ENCODE measurements around the gene TSPAN1.

Gene TSPAN1

DNA sequence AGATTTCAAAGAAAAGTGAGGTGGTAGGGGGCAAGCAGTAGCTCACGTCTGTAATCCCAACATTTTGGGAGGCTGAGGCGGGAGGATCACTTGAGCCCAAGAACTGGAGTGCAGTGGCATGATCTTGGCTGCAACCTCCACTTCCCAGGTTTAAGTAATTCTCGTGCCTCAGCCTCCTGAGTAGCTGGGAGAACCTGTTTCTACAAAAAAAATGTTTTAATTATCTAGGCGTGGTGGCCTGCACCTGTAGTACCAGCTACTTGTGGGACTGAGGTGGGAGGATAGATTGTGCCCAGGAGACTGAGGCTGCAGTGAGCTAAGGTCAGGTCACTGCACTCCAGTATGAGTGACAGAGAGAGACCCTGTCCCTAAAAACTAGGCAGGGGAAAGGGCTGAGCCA lies 2.6 kb upstream of the TSPAN1 start:
- Histone ChIP-seq H3K4me3 (ENCODE audit: low read depth, low read length) (no peak overlapping the region), H3K9me3 (ENCODE audit: severe bottlenecking) (no peaks in the 10 kb centered on the region), H3K27me3 (ENCODE audit: insufficient read depth, low read depth, severe bottlenecking) (no peaks in the 10 kb centered on the region), H3K27ac (no peak overlapping the region), H3K36me3 (no peaks in the 10 kb centered on the region)
- no peak for DNase-seq
- TF ChIP-seq CTCF (IDR thresholded peaks at IDR 0.05; ENCODE audit: low read depth, low read length), result no peak

DNA sequence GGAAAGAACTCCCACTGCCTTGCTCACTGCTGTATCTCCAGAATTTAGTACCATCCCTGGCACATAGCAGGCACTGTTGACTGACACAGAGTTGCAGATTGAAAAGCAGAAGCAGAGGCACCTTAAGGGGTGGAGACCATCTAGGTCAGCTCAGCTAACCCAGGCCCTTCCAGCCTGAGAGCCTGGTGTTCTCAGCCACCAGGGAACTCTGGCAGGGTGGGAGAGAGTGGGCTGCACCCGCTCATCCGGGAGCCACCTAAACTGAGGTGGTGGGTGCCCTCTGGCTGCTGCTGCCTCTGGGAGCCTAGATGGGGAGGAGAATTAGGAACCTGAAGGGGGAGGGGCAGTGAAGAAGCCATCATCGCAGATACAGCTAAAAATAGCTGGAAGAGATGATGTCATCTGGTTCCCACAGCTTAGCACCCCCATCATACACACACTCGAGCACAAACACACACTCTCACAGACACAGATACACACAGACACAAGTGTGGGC lies 1.5 kb upstream of the TSPAN1 start:
- 0 out of 2 replicates have a peak, but pooled peaks have one; percentile 20 for TF ChIP-seq CTCF (IDR thresholded peaks at IDR 0.05; ENCODE audit: low read depth, low read length)
- H3K27me3 ChIP-seq (ENCODE audit: insufficient read depth, low read depth, severe bottlenecking), result no peaks in the 10 kb centered on the region
- H3K36me3 ChIP-seq, result no peaks in the 10 kb centered on the region
- no peak overlapping the region for H3K4me3 ChIP-seq (ENCODE audit: low read depth, low read length)
- no peaks in the 10 kb centered on the region for H3K9me3 ChIP-seq (ENCODE audit: severe bottlenecking)
- DNase-seq, result peak; percentile 50
- no peak overlapping the region for H3K27ac ChIP-seq

- Histone ChIP-seq H3K4me3 (ENCODE audit: low read depth, low read length) (no peak overlapping the region), H3K36me3 (no peaks in the 10 kb centered on the region), H3K9me3 (ENCODE audit: severe bottlenecking) (no peaks in the 10 kb centered on the region), H3K27me3 (ENCODE audit: insufficient read depth, low read depth, severe bottlenecking) (no peaks in the 10 kb centered on the region), H3K27ac (no peak overlapping the region)
- TF ChIP-seq CTCF (IDR thresholded peaks at IDR 0.05; ENCODE audit: low read depth, low read length), result no peak
- no peak for DNase-seq
Observed at GRCh38 chr1:46175243-46175642, 356 bp downstream of the TSPAN1 start.

GRCh38 chr1:46176211-46176865 lies 1.5 kb downstream of the TSPAN1 start, which contains the start of gene P3R3URF:
Gene P3R3URF (minus strand): TSS chr1:46176488. CDS start chr1:46176471, 17 bp downstream.
- H3K4me3 ChIP-seq (ENCODE audit: low read depth, low read length), result no peak within 1 kb of the TSS
- no peak for DNase-seq
- H3K27ac ChIP-seq, result no peak within 1 kb of the TSS
- no peaks in the 10 kb centered on the region for H3K36me3 ChIP-seq
- H3K27me3 ChIP-seq (ENCODE audit: insufficient read depth, low read depth, severe bottlenecking), result no peaks in the 10 kb centered on the region
- no peaks in the 10 kb centered on the region for H3K9me3 ChIP-seq (ENCODE audit: severe bottlenecking)
- no peak for TF ChIP-seq CTCF (IDR thresholded peaks at IDR 0.05; ENCODE audit: low read depth, low read length)

DNA sequence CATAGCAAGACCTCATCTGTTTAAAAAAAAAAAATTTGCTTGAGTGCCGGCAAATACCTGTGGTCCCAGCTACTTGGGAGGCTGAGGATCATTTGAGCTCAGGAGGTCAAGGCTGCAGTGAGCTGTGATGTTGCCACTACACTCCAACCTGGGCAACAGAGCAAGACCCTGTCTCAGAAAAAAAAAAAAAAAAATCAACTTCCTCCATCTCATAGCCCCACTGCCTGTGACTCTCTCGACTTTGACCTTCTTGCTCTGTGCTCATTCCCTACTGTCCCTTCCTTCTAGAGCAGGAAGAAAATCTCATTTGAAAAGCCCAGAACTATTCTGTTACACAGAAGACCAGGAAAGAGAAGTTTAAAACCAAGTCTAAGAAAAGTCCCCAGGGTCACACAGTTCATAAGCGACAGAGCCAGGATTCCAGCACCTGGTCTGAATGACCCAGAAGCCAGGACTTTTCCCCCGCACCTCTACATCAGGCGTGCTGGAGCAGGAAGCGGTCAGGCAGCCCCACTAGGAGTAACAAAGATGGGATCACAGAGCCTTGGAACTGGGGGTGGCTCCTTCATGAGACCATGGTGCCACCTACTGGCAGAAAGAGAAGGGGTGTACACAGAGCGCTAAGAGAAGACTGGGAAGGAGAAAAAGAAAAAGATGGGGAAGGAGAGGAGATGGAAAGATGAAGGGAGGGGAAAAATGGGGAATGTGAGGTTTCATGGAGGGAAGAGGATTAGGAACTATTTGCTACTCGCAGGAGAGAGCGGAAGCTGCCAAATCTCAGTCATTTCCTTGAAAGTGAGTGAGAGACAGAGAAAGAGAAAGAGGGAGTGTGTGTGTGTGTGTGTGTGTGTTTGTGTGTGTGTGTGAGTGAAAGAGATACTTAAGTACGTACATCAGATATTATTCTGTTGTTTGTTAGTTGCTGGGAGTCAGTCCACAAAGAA lies 4.5 kb downstream of the TSPAN1 start:
- TF ChIP-seq CTCF (IDR thresholded peaks at IDR 0.05; ENCODE audit: low read depth, low read length), result peak; percentile 73
- Histone ChIP-seq H3K27me3 (ENCODE audit: insufficient read depth, low read depth, severe bottlenecking) (no peaks in the 10 kb centered on the region), H3K27ac (no peak overlapping the region), H3K36me3 (no peaks in the 10 kb centered on the region), H3K4me3 (ENCODE audit: low read depth, low read length) (no peak overlapping the region), H3K9me3 (ENCODE audit: severe bottlenecking) (no peaks in the 10 kb centered on the region)
- peak; percentile 85 for DNase-seq
